HL-60/S4 treated with retinoic acid at 250 ng/mL for 4 days and 3 days (cell line): ENCODE results near the gene EPB41L3.
"Not testable (repeated sequence)": the region's sequence is repeated elsewhere in the genome, so short reads cannot be mapped to it uniquely, and the experiment has no call there.

Source experiments
- in situ Hi-C: fragments of 300-500 bp; cut with MboI; formaldehyde crosslinking; loops from 2 replicates; pipeline ENCODE4 v1.7.0; 2022; ENCODE audit warnings: low sequenced_read_pairs

The EPB41L3 gene

GRCh38 chr18:5500158-5500939 lies 43.4 kb downstream of the EPB41L3 start:
- in situ Hi-C loops = no loop called here

- in situ Hi-C loops = no loop called here
These were observed 45.3 kb downstream of the EPB41L3 start for GRCh38 chr18:5498452-5498851.

GRCh38 chr18:5496305-5496704 lies 47.5 kb downstream of the EPB41L3 start:
- in situ Hi-C loops = no loop called here

- in situ Hi-C loops = no loop called here
These were observed 52.9 kb downstream of the EPB41L3 start for GRCh38 chr18:5490753-5491480.

- in situ Hi-C loops = no loop called here
These were observed 55.0 kb downstream of the EPB41L3 start for GRCh38 chr18:5488844-5489243.

- in situ Hi-C loops = not testable (repeated sequence)
These were observed 55.8 kb downstream of the EPB41L3 start for GRCh38 chr18:5488044-5488443.

GRCh38 chr18:5484526-5484925 lies 59.3 kb downstream of the EPB41L3 start:
- in situ Hi-C loops = no loop called here

GRCh38 chr18:5481621-5482020 lies 62.2 kb downstream of the EPB41L3 start:
- in situ Hi-C loops = no loop called here

GRCh38 chr18:5478261-5478660 lies 65.5 kb downstream of the EPB41L3 start:
- in situ Hi-C loops = no loop called here

- in situ Hi-C loops = no loop called here
These were observed 66.6 kb downstream of the EPB41L3 start for GRCh38 chr18:5476961-5477800.

- in situ Hi-C loops = no loop called here
These were observed 68.5 kb downstream of the EPB41L3 start for GRCh38 chr18:5475267-5475666.

GRCh38 chr18:5469340-5469739 lies 74.5 kb downstream of the EPB41L3 start:
- in situ Hi-C loops = no loop called here

GRCh38 chr18:5468394-5468793 lies 75.4 kb downstream of the EPB41L3 start:
- in situ Hi-C loops = no loop called here

GRCh38 chr18:5467671-5468070 lies 76.1 kb downstream of the EPB41L3 start:
- in situ Hi-C loops = no loop called here

- in situ Hi-C loops = no loop called here
These were observed 77.5 kb downstream of the EPB41L3 start for GRCh38 chr18:5466256-5466655.

- in situ Hi-C loops = no loop called here
These were observed 79.5 kb downstream of the EPB41L3 start for GRCh38 chr18:5464251-5464650.

- in situ Hi-C loops = no loop called here
These were observed 80.0 kb downstream of the EPB41L3 start for GRCh38 chr18:5463831-5464230.

GRCh38 chr18:5463390-5463789 lies 80.4 kb downstream of the EPB41L3 start:
- in situ Hi-C loops = no loop called here

GRCh38 chr18:5462227-5462626 lies 81.6 kb downstream of the EPB41L3 start:
- in situ Hi-C loops = no loop called here

- in situ Hi-C loops = no loop called here
These were observed 82.8 kb downstream of the EPB41L3 start for GRCh38 chr18:5461041-5461440.

GRCh38 chr18:5457462-5457957 lies 86.3 kb downstream of the EPB41L3 start:
- in situ Hi-C loops = no loop called here
